DMS53 treated with DMSO at 0.1 percent for 48 hours (cell line): ENCODE results near the gene TSPO2.
A peak's percentile ranks its signal among the peaks of the same experiment; 100 is the strongest.

Experiments
- DNase-seq: peaks from one replicate; lab custom pipeline; 2025; ENCODE audit not compliant: unreplicated experiment; lab: John Stamatoyannopoulos, UW

TSPO2 gene

DNA sequence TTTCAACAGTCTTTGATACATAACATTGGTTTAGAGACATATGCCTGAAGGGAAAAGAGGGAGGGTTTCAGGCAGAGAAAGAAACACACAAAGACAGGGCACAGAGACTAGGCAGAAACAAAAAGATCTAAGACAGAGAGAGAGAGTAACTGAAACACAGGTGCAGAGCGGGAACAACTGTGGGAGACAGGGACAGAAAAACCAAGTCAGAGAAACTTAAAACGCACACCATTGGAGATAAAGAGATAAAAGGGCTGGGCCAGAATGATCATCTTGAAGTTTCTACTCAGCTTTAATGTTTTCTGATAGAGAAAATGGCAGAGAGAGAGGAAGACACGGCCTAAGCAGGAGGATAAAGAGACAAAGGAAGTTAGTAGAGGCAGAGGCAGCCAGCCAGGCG is 15.0 kb upstream of the TSPO2 start:
- peak; percentile 43 for DNase-seq

DNA sequence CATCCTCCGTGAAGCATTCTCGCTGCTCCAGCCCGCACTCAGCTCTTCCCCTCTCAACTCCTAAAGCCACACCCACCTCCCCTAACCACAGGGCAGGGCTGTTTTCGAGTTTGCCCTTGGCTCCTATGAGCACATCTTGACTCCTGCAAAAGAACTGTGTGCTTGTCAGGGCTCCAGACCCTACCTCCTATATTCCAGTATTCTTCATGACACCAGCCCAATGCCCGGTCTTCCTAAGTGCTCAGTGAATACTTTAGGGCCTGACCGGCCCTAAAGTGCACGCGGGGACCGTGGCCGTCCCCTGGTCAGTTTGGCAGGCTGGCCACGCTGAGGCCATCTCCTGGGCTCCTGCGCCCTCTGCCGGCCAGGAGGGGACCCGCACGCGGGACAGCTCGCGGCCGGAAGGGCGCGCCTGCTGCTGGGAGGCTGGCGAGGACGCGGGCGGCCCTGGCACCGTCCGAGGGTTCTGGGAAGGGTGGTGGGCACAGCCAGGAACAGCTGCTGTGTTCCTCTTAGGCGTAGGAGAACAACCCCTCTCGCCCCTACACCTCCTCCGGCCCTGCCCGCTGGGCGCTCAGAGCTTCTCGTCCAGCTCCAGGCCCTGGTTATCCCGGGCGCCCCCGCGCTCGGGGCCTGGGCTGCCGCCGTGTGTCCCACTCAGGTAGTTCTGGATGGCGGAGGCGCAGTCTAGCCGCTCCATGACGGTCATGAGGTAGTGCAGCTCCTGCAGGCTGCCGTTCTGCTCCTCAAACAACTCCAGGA is 14.3 kb upstream of the TSPO2 start:
- peak; percentile 79 for DNase-seq

DNA sequence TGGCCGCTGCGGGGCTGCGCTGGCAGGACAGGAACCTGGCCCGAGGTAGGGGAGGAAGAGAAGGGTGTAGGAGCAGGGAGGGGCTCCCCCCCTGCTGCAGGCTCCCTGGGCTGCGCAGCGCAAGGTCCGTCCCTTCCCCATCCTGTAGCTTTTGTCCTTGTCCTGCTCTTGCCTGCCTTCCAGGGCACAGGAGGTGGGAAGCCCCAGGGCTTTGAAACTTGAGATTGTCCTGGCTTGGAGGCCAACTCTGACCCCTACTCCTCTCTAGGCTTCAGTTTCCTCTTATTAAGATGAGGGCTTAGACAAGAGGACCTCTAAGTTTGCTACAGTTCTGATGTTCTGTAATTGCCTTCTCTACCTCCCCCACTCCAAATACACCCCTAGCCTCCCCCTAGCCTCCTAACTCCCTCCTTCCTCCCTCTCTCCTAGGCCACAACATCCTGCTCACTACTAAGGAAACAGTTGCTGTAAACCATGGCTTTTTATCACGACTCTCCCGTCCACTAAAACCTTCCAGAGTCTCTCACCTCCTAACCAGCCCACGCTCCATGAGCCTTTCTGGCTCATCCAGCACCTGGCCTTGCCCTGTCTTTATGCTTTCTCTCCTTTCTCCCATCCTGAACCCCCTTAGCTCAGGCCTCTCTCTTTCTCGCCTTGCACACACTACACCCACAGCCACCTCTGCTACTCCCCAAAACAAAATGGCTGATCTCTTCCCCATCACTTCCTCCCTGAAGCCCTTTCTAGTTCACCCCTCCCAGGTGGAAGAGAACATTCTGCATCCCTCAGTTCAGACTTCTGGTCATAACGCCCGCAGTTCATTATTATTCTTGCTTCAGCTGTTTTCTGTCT is 13.5 kb upstream of the TSPO2 start:
- DNase-seq: peak; percentile 43

DNA sequence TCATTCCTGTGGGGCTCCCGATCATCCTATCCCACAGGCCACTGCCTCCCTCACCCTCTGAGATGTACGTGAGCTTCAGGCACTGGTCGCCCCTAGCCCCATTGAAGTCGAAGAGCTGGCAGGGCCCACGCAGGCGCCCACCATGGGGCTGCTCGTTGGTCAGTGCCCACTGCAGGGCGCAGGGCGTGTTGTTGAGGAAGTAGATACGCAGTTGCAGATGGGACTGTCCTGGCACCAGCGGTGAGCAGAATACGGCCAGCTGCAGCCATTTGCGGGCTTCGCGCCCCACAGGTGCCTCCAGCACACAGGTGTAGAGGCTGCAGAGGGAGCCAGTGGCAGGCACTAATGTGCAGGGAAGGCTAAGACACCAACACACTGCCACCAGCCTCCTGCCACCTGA is 9.4 kb upstream of the TSPO2 start:
- no peak for DNase-seq

DNA sequence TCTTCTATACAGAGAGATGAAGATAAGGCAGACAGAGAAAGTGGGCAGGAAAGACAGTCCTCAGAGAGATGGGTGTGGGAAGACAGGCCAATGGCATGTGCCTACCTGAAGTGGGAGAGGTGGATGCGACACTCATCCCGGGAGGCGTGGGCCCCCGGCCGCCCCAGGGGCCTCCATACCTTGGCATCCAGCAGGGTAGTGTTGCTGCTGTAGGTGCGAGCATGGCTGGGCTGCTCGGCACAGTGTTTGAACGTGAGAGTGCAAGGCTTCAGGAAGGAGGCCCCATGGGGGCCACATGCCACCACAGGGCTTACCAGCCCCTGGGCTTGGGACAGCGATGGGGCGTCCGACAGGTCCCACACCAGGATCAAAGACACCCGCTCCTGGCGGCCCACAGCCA is 8.5 kb upstream of the TSPO2 start:
- DNase-seq: no peak

DNA sequence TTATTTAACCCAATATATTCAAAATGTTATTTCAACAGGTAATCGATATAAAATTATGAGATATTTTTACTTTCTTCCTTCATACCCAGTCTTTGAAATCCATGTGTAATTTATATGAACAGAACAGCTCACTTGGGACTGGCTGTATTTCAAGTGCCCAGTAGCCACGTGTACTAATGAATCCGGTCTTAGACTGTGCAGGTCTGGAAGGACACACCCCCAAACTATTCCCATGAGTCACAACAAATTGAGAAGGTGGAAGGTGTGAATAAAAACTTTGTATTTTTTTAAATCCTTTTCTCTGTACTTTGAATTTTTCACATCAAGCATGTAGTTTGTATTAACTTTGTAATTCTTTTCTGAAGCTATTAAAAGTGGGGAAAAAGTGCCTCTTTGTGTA is 6.1 kb upstream of the TSPO2 start:
- DNase-seq: no peak

DNA sequence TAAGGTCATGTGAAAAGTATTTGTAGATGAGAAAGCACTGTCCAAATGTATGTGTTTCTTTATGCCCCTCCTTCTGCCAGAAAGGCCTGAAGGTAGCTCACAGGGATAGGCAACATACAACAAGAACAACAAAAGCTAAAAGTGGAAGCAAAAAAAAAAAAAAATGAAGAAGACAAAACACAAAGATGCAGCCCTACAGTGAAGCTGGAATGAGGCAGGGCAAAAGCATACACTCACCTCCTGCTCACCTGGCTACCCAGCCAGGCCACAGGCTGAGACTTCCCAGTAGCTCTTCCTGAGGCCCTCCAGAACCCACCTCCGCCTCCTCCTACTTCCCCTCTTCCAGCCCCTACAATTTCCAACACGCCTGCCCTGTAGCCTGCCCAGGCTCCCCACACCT is 5.7 kb upstream of the TSPO2 start:
- no peak for DNase-seq

DNA sequence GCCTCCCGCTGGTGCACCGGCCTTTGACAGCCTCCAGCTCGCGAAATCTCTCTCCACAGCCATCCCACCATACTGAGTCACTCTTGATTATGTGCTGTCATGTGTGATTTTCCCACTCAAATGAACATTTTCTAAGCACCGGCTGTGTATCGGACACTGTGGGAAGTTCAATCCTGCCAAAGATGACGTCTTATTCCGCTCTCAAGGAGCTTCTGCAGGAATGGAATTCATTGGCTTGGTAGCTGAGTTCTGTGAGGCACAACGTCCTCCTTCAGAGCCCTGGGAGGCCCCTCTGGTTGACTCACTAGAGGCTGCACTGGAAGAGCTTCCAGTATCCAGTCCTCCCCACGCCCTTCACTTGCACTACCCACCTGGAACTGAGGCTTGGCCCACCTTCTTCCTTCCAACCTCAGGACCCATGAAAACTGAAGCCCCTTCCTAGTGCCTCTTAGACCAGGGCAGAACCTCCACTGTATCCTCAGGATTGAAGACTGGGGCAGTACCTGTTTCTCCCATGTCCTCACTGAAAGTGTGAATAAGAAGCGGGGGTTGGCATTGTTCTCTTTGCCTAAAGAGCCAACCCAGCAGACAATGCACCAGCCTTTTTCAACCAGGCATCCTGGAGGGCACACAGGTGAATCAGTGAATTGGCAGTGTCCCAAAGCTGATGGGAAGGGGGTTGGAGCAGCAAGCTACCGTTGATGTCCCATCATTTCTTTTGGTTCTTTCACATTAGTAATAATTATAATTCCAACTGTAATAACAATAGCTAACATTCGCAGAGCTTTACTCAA is 5.0 kb upstream of the TSPO2 start:
- DNase-seq: no peak

DNA sequence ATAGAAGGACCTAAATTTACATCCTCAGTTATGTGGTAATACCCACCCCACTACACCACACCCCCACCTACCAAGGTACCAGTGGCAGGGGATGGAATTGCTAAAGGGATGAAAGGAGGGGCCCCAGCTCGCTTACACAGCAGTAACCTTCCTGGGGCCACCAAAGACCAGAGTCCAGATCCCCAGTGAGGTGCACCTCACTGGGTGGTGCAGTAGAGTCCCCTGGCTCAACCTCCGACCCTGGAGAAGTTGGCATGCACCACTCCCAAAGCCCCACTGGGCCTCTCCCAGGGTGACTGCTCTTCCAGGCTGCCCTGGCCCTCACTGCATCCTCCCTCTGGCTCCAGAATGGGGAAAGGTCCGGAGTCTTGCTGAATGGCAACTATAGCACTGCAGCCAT is 4.1 kb upstream of the TSPO2 start:
- no peak for DNase-seq

DNA sequence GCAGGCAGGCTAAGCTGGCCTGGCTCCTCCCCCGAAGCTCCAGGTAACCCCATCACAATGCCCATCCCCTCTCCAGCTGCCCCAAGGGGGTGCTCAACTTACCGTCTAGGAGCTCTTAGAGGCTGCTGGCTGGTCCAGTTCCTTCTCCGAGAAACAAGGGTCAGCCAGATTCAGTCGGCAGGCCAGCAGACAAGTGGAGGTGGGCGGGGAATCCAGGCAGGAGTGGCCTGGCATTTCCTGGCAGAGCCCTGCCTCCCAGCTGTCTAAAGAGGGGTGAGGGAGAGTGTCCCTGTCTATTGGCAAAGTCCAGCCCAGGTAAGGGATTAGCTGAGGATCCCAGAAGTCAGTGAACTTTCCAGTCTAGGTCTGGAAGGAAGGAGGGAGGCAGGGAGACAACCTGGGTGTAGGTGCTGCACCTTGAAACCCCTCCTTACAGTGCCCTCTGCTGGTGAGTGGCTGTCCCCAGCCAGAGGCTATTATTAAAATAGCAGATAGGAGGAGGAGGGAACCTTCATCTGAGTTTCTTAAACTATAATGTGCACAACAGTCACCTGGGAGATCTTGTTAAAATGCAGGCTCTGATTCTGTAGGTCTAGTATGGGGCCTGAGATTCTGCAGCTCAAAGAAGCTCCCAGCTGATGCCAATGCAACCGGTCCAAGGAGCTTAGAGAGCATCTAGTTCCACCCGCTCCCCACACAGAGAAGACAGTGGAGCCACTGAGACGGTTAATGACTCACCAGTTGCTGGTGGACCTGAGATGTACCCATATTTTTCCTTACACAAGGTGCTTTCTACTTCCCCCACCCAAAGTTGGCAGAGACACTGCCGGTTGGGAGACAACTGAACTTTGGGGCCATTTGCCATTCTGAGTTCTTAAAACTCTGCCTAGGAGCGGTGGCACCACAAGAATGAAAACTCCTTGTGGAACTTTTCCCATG is 2.9 kb upstream of the TSPO2 start, which contains the start of gene UNC5CL:
TSS of gene UNC5CL (minus strand) at position 162 of the 939 bp plus-strand sequence. CDS start 4,147 bp downstream, outside the sequence.
- peak; percentile 72 for DNase-seq

DNA sequence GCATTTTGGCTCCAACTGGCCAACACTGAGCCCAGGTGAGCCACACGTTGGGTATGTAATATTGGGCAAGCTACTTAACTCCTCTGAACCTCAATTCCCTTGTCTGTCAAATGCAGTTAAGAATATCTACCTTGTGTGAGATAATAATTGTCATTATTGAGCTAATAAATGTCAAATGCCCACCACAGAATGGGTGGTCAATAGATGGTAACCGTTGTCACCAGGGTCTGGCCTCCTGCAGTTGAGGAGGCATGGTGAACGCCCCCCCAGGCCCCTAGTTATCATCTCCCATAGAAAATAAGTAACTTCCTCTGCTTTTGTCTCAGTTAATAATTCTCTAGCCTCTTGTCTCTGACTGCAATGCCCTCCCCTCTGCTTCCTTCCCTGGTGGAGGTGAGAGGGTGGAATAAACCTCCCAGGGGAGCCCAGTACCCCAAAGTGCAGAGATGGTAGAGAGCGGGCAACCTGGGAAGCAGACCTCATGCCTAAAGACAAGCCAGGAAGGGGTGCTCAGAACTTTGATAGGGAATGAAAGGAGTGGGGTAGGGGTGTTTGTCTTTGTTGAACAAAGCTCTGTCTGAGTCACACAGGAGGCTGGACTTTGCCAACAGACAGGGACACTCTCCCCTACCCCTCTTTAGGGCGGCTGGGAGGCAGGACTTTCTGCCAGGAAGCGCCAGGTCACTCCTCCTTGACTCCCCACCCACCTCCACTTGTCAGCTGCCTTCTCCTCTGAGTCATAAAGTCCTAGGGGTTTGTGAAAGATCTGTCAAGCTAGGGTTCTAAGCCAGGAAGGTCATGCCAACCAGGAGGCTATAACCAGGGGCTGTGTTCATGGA is 1.9 kb upstream of the TSPO2 start:
- DNase-seq: peak; percentile 96

DNA sequence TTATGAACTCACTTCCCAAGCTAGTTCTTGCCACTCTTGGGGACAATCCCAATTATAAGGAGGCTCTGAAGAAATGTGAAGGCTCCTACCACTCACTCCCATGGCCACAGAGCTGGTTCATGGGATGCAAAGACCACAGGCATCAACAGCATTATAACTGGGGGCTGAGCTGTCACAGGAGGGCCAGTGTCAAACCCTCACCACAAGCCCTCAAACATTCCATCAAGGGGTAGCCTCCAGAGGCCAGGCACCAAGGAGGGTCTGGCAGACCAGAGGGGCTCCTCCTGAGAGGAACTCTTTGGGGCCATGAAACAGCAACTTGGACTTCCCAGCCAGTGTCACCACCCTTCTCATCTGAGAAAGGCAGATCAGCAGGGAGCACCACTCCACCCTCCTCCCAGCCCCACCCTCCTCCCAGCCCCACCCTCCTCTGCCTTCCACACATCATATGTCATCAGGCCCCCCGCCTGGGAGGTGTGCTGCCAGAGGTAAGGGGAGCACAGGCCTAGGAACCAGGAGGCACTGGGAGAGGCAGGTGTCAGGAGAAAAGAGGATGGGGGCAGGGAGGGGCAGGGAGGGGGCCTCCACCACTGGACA is 1.2 kb upstream of the TSPO2 start:
- no peak for DNase-seq

DNA sequence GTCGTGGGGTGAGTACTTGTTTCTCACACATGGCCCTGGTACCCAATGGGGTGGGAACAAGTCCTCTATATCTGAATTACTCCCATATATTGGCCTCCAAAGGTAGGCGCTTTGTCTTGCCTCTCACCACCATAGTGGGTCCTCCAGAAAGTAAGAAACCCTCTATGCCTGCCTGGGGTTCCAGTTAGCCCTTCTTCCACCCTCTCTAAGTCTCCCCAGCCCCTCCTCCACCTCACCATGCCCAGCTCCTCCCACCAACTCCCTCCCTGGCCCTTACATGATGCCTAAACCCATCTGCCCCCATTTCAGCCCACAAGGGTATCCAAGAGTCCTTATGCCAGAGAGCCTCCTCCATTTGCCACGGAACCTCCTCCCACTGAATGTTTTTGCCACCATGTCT is 884 bp downstream of the TSPO2 start:
- no peak for DNase-seq

DNA sequence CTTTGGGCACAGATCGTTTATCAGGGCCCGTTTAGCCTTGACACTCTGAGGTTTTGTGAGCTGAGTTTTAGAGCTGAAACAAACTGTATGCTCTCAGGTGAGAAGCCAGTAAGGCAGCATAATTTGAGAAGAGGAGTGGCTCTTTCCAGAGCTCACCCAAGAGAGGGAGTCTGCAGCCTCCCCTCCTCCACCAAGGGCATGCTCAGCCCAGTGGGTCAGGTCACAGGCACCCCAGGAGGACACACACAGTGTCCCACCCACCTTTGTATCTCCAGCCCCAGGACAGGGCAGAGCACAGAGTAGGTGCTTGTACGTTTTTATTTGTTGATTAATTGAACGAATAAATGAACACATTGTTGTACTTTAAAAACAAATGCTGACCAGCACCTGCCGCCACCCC is 3.4 kb downstream of the TSPO2 start:
- DNase-seq: no peak

DNA sequence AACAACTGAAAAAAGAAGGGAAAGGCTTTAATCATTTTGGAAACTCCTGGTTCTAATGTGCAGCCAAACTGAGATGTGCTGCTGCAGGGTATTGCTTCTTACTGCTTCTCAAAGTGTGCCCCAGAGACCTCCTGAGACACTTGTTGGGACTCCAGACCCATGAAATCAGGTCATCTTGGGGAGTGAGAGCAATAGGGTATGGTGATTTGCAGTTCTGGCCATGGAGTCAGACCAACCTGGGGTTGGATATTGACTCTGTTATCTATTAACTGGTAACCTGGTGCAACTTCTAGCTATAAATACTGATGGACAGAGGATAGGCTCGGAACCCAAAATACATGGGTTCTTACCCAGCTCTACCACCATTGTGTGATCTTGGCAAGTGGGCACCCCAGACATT is 3.8 kb downstream of the TSPO2 start:
- no peak for DNase-seq

DNA sequence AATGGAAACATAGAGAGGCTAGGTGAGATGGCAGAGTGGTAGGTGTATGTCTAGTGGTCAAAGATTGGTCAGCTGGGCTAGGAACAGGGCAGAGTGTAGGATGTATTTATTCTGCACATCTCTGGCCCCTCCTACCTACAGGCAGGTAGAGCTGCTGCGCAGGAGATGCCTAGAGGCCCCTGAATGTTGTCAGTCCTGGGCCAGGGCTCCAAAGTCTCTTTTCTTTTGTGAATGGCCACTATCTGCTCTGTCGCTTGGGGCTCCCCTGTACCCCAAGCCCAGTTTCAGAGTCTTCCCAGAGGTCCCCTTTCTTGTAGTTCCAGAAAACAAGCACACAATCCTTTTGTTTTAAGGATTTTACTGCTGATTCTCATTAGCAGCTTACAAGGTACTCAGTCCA is 5.0 kb downstream of the TSPO2 start:
- no peak for DNase-seq

DNA sequence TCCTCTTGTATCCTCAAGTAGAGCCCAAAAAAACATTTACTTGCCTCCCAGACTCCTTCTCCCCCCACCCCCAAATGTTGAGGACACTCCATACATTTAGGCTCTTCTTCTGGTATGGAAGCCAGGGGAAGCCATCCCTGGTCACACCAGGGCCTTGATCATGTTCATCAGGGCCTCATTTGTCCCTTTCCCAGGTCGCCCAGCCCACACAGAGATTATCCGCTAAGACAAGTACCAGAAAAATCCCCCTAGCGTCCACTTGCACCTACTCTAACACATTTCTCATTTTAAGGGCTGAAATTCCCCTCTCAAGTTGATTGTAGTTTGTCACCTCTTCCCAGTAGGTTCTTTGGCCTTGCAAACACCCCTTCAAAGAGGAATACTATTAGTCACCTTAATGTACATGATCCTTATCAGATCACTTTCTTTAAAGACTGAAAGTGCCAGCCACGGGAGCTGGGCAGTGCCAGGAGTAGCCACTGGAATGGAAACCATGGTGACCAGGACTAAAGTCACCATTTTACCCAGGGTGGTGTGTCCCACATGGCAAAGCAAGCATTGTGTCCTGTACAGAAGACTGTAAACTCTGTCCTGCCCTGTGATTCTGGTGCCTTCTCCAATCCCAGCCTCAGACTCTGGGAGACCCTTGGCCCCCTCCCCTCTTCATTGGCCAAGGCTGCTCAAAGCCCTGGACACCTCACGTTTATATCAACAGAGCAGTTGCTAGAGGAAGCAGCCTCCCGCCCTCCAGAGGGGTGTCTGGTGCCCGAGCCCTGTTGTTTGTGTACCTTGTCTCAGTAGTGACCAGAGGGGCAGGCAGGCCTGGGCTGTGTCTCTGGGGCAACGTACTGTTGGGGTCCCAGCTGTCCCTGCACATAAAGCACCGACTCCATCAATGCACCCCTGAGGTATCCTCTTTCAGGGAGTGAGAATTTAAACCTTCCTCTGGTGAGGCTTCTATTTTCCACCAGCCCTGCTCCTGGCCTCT is 5.8 kb downstream of the TSPO2 start:
- no peak for DNase-seq

DNA sequence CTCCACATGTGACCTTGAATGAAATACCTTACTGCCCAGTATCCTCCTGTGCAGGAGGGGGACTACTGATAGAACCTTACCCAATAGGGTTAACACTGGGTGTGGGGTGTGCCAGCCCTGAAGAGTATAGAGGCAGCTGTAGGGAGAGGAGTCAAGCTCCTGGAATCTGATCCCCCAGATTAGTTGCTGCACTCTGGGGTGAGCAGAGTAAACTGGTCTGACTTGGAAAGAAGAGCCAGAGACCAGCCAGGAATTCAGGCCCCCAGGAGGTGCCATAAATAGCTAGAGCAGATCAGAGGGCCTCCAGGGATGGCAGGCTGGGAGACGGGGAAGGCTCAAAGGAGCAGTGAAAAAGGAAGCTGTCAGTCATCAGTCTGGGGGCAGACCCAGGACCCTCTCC is 7.3 kb downstream of the TSPO2 start:
- no peak for DNase-seq
